Effector CD8-positive, alpha-beta T cell (primary cell): Measurements from ENCODE around the gene HSDL1.
A peak's percentile ranks its signal among the peaks of the same experiment; 100 is the strongest.

Experiments used
- DNase-seq: peaks from one replicate; lab custom pipeline; 2025; lab: John Stamatoyannopoulos, UW

The HSDL1 gene

DNA sequence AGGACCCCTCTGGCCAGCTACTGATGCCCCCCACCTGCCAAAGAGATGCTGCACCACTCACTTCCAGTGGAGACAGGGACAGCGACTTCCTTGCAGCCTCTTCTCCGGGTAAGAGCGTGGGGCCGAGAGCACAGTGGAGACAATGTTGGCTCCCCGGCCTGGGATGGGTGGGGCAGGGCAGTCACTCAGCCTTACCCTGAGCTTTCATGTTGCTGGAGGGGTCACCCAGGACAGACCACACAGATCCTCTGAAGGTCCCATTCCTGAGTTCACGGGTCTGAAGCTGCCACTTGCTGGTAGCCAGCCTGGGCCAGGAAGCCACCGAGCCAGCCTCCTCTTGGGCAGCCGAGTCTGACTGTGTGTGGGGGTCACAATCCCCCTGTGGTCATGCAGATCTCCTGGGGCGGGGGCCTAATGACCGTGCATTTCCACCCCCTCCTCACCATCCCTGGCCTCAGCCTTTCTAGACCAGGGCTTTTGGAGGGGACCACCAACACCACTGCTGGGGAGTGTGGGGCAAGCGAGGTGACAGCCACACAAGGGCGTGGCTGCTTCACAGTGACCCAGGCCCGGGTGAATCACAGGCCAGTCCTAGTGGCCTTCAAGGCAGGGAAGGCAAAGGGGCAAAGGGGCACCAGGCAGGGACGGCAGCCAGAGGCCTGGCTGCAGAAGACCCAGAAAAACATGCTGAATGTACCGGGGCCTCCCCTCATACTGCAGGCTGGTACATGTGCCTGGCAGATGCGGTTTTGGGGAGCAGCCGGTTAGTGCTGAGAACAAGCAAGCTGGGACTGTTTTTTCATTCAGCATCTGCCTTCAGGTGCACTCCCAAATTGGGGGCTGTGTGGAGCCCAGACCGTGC is 31.4 kb upstream of the HSDL1 start:
- DNase-seq: no peak

DNA sequence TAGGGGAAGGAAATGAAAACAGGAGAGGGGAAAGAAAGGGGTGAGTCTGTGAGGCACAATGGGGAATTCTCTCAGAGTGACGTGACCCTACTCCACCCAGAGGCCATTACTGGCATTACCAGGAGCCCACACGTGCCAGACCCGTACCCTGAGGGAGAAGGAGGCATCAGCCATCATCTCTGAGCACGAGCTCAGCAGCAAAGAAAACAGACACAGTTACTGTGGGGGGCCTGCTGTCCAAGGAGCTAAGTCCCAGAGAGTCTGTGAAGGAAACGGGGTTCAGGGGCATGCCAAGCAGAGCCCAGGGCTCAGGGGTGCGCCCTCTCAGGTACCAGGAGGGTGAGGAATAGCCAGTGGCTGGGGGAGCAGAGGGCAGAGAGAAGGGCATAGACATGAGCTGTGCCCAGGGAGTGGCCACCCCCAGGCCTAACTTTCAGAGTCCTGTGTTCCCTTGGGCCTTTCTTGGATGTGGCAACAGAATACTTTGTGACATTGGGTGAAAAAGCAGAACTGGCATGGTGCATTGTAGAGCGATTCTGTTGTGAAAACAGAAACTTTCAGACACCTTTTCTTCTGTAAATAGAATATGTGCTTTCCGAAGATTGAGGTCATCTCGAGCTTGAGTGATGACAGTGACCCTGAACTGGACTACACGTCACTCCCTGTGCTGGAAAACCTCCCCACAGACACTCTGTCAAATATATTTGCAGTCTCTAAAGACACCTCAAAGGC is 30.5 kb upstream of the HSDL1 start:
- DNase-seq: peak; percentile 27

DNA sequence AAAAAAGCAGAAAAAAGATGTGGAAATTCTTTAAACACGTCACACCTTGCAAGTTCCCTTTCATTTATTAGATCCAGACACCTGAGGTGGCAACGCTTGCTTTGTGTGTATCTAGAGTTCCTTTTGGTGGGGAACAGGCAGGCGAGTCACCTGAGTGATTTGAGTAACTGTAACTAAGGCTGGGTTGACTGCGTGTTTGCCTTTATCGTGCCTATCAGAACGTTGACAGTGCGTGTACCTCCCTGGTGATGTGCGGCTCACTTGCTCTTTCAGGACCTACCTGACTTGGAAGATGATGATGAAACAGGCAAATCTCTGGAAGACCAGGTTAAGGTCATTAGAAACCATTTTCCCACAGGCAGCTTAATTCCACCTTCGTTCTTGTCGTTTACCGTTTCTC is 29.4 kb upstream of the HSDL1 start:
- no peak for DNase-seq

DNA sequence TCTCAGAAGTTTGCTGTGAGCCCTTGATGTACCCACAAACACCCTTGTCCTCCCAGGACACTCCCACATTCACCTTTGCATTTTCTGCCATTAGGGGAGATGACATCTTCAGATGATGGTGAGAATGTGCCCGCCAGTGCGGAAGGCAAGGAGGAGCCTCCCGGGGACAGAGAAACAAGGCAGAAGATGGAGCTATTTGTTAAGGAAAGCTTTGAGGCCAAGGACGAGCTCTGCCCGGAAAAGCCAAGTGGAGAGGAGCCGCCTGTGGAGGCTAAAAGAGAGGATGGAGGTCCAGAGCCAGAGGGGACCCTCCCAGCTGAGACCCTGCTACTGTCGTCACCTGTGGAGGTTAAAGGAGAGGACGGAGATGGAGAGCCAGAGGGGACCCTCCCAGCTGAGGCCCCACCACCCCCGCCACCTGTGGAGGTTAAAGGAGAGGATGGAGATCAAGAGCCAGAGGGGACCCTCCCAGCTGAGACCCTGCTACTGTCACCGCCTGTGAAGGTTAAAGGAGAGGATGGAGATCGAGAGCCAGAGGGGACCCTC is 24.9 kb upstream of the HSDL1 start:
- DNase-seq: no peak

DNA sequence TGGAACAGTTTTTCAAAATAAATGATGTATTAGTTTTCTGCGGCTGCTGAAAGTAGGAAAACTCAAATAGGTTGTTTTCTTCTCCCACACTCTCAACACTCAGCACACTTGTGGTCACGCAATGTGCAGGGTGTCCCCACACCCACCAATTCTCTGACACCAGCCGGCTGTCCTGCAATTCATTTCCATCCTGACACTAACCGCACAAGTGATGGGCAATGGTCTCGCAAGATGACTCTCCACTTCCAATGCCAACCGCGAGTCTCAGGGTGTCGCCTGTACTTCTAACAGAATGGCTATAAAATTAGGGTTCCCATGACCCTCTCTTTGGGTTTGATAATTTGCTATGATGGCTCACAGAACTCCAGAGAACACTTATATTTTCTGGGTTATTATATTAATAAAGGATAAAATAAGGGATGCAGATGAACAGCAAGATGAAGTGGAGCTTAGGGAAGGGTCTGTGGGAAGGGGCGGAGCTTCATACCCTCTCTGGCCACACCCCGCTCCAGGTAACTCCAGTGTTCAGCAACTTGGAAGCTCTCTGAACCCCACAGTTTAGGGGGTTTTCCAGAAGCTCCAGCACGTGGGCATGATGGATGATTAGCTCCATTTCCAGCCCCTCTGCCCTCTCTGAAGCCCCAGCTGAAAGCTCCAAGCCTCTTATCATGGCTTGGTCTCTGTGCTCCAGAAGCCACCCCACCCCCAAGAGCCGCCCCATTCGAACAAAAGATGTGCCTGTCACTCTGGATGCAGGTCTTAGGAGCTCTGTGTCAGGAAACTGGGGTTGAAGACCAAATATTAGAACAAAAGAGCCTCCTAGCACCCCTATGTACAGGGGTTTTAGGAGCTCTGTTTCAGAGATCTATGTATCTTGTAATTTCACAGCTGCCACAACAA is 22.1 kb upstream of the HSDL1 start:
- DNase-seq: no peak

DNA sequence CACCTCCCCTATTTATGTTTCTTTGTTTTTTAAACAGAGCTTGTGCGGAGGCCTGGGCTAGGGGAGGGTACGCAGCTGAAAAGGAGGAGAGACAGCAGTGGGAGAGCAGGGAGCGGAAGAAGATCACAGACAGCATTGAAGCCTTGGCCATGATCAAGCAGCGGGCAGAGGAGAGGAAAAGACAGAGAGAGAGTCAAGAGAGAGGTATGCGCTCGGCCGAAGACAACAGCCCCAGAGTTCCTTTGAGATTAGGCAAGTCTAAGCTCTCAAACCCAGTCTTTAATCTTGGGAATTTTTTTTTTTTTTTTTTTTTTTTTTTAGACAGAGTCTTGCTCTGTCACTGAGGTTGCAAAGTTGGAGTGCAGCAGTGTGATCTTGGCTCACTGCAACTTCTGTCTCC is 20.8 kb upstream of the HSDL1 start:
- no peak for DNase-seq

DNA sequence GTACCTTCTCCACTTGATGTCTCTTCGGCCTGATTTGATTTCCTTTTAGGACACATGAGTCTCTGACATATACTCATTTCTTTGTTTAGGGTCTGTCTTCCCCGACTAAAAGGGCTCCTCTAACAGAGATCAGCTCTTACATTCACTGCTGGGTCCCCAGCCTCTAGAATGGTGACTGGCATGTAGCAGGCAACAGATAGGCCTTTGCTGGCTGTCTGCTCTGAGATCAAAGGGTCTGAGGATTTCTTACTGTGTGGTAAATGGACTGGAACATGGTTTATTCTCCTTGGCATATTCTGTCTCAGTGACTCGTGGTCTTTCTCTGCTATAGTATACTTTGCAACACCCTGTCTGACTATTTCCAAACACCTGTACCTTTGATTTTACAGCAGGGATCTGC is 16.8 kb upstream of the HSDL1 start:
- DNase-seq: no peak

DNA sequence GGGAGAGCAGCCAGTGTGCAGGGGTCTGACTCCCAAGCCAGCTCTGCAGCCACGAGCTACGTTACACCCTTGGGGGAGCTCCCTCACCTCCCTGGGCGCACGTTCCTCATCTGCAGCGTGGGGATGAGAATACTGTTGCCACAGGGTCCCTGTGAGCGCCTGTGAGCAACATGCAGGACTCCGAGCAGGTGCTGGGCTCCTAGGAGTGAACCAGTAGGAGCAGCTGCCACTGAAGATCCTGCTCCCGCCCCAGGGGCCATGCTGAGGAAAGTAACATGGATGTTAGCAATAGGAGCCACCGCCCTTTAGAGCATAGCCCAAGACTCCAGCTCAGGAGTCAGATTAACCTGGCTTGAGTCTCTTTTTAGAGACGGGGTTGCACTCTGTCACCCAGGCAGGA is 16.1 kb upstream of the HSDL1 start:
- DNase-seq: no peak

DNA sequence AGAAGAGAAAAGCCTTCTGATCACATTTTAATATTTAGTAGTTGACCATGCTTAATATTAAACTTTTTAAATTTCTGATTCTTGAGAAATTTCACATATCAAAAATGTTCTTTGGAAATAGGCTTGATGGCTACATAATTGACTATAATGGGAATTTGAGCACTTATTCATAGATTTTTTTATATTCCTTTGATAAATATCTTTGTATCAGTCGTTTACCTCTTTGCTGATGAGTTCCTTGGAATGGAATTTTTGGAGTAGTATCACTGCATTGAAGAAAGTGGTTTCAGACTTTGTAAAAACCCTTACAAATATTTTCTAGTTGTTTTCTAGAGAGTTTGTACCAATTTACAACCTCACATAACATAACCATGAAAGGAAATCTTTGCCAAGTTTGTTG is 14.8 kb upstream of the HSDL1 start:
- no peak for DNase-seq

DNA sequence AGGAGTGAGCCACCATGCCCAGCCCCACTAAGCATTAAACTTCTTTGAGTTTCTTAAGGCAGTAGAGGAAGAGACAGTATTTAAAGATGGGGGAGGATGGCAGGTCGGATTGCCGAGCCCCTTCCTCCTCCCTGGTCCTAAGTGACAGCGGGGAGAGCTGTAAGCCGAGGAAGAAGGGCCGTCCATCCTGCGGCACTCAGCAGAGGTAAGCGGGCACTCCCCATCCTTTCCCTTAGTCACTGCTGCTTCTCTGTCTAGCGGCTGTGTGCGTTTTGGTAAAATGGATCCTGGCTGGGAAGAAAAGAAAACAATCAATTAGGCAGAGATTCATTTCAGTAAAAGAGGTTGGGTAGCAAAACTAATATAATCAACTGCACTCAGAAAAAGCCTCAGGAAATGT is 14.0 kb upstream of the HSDL1 start:
- DNase-seq: no peak

DNA sequence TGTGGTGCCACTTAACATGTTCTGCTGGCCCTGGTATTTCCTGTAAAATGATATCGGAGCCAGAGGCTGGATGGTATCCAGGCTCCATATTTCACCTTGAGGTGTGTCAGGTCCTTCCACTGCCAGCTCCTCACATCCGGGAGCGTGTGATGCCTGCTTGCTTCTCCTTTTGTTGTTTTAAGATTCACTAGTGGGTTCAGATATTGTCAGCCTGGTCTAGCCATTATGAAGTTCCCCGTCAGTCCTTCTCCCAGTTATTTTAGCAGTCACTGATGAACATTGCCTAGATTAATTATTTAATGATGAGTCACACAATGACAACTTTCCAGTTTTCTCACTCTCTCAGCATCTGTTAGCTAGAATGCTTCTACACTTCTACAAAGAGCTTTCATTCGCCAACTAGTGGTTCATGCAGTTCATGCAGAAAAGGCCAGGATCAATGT is 11.4 kb upstream of the HSDL1 start:
- DNase-seq: no peak

DNA sequence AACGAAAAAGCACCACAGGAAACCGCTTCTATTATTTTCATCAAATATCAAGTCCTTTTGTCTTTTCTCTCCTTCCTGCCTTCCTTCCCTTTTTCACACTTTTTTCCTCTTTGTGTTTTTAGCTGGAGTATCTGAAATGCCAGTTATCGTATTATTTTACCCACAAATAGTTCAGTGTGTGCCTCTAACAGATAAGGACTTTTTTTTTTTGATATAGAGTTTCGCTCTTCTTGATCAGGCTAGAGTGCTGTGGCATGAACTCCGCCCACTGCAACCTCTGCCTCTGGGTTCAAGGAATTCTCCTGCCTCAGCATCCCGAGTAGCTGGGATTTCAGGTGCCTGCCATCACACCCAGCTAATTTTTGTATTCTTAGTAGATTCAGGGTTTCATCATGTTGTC is 10.8 kb upstream of the HSDL1 start:
- DNase-seq: no peak

DNA sequence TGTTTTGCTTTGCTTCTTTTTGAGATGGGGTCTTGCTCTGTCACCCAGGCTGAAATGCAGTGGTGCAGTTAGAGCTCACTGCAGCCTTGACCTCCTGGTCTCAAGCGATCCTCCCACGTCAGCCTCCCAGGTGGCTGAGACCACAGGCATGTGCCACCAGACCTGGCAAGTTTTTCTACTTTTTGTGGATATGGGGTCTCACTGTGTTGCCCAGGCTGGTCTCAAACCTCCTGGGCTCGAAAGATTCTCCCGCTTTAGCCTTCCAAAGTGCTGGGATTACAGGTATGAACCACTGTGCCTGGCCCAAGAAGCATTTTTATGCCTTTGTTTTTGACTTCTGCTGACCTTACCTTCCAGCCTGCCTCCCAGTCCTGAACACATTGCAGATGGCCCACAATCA is 10.2 kb upstream of the HSDL1 start:
- no peak for DNase-seq

DNA sequence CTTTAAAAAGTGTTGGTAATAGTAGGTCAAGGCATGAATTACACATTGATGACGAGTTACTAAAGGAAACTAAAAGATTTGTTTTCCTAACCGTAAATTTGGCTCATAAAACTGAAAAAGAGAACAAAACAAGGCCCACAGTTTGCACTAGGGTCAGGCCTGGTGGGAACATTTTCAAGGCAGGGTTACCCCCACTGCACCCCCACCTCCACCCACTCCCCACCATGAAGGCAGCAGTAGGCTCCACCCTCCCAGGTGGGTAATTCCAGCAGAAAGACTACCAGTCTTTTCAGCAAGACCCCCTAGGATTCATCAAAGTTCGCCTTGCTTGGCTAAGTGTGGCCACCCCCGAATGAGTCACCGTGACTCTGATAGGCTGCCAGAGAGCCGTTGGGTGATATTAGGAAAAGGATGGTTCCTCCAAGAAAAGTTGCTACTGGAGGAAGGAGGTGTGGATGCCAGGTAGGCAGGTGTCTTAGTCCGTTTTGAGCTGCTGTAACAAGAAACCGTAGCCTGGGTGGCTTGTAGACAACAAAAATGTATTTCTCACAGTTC is 8.8 kb upstream of the HSDL1 start:
- no peak for DNase-seq

DNA sequence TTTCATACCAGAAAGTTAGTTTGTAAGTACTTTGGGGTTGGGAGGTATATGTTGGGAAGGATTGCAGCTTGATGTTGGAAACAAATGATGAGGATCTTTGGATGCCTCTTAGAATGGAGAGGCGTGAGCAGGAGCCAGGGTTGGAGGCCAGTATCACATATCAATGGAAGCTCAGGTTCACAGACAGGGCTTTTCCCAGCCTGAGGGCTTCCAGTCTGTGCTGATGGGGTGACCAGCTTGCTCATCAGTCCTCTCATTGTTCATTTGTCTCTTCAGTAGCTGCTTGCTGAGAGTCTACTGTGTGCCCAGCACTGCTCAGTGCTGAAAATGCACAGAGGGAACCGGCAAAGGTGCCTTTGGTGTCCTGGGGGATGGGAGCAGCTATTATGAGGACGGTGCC is 5.9 kb upstream of the HSDL1 start:
- DNase-seq: no peak

DNA sequence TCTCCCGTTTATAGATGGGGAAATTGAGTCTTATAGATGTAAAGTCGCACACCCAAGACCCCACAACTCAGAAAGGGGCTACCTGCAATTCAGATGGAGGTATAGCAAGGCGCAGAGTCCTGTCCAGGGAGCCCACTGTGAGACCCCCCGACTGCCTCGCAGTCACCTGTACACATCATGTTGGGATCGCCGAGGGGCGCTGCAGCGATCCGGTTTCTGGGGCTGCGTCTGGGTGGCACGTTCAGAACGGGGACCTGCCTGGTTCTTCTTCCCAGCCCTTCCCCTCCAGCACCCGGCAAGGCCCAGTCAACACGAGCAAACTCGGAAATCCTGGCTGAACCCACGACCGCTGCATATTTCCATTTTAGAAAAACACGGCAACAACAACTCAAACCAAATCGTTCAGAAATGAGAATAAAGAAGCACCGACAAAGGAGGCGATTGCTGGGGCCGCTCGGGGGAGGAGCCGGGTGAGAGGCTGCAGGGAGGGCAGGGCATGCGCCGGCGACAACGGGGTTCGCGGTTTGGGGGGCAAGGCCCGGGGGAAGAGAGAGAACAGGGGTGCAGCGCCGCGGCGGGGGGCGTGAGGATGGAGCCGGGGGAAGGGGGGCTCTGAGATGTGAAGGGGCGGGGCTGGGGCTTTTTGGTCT is 643 bp downstream of the HSDL1 start:
- DNase-seq: peak; percentile 51

DNA sequence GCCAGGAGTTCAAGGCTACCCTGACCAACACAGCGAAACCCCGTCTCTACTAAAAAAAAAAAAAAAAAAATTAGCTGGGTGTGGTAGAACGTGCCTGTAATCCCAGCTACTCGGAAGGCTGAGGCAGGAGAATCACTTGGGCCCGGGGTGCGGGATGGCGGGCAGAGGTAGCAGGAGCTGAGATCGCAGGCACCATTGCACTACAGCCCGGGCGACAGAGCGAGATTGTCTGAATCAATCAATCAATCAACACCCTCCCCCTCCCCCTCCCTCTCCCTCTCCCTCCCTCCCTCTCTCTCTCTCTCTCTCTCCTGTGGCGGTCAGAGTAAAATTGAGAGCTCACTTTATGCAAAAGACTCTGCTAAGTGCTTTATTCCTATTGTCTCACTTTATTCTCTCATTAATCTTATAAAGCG is 1.2 kb downstream of the HSDL1 start:
- no peak for DNase-seq

DNA sequence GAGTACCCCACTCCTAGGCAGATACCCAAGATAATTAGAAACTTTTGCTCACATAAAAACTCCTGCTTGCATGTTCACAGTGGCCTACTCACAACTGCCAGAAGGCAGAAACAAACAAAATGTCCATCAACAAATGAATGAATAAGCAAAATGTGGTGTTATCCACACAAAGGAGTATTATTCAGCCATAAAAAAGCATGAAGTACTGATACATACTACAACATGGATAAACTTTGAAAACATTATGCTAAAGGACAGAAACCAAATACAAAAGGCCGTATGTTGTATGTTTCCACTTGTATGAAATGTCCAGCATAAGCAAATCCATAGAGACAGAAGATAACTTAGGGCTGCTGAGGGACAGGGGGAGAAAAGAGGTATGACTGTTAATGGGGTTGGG is 1.9 kb downstream of the HSDL1 start:
- no peak for DNase-seq

DNA sequence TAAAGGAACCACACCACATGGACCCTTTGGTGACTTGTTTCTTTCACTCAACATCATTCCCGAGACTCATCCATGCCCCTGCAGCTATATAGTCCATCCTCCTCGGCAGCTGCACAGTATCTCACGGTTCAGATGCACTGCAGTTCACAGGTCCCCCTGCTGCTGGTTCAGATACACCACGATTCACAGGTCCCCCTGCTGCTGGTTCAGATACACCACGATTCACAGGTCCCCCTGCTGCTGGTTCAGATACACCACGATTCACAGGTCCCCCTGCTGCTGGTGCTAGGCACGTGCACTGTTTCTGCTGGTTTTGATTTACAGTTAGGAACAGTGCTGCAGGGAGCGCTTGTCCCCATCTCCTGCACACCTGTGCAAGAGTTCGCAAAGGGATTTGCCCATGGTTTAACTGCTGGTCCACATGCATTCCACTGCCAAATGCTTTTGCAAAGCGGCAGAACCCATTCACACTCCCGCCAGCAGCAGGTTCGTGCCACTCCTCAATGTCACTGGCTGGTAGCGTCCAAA is 3.8 kb downstream of the HSDL1 start:
- DNase-seq: no peak

DNA sequence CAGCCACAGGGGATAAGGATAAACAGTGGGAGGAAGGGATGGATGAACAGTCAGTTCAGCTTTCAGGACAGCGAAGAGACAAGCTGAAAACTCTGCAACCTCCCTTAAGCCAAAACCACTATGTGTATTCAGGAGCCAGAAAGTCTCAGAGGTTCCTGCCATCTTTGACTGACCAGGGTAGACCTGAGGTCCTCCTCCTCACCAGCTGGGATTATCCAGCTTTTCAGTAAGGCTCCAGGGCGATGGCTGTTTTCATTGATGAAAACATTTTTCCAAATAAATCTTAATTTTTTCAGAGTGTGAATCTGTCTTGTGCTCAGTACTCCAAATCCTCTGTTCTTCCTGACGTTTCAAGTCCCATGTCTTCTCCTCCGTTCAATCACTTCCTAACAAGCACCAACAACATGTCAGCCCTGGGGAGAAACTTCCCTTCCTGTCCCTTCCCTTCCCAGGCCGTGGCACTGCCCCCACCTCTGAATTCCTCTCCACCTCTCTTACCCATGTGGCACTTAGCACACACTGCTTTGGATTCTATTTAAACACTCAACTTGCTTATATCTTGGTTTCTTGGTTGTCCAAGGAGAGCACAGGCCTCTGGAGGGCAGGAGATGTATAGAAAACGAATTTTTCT is 5.2 kb downstream of the HSDL1 start:
- no peak for DNase-seq
